Measurements from ENCODE around the gene FBXO21.

GRCh38 chr12:117212563-117213190 is 22.4 kb upstream of the FBXO21 start:
- TF ChIP-seq CTCF (conservative IDR thresholded peaks at IDR 0.05; ENCODE audit: low read length) (peak; percentile 94), EZH2phosphoT487 (IDR thresholded peaks at IDR 0.05; ENCODE audit: borderline replicate concordance, low read depth, low read length) (no peak)

Measured in OCI-LY7 (cell line).